ENCODE data around the gene SMCR8.
"Not testable (repeated sequence)": the region's sequence is repeated elsewhere in the genome, so short reads cannot be mapped to it uniquely, and the experiment has no call there.

Gene SMCR8

DNA sequence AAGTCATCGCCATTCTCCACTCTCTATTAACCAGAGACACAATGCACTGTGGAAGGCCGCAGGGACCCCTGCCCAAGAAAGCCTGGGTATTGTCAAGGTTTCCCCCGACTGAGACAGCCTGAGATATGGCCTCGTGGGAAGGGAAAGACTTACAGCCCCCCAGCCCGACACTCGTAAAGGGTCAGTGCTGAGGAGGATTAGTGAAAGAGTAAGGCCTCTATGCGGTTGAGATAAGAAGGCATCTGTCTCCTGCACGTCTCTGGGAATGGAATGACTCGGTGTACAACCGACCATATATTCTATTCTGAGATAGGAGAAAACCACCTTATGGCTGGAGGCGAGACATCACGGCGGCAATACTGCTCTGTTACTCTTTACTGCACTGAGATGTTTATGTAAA is 11.9 kb upstream of the SMCR8 start:
- H3K36me3 Mint-ChIP-seq; H3K27me3 Mint-ChIP-seq; H3K27ac Mint-ChIP-seq; H3K9me3 Mint-ChIP-seq (ENCODE audit: low read depth); H3K4me1 Mint-ChIP-seq (ENCODE audit: low read depth); H3K4me3 Mint-ChIP-seq: not testable (repeated sequence)

DNA sequence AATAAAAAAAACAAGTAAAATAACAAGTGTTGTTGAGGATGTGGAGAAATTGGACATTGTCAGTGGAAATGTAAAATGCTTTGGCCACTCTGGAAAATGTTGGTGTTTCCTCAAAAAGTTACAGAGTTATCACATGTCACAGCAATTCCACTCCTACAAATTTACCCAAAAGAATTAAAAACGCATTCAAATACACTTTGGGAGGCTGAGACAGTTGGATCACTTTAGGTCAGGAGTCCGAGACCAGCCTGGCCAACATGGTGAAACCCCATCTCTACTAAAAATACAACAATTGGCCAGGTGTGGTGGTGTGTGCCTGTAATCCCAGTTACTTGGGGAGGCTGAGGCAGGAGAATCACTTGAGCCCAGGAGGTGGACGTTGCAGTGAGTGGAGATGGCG is 5.9 kb upstream of the SMCR8 start:
- Mint-ChIP-seq H3K27me3 (no peaks in the 10 kb centered on the region), H3K36me3 (peaks cover 11% of the 10 kb centered on the region), H3K4me3 (no peak overlapping the region), H3K9me3 (ENCODE audit: low read depth) (no peaks in the 10 kb centered on the region), H3K4me1 (ENCODE audit: low read depth) (peaks cover 34% of the 10 kb centered on the region), H3K27ac (no peak overlapping the region)

DNA sequence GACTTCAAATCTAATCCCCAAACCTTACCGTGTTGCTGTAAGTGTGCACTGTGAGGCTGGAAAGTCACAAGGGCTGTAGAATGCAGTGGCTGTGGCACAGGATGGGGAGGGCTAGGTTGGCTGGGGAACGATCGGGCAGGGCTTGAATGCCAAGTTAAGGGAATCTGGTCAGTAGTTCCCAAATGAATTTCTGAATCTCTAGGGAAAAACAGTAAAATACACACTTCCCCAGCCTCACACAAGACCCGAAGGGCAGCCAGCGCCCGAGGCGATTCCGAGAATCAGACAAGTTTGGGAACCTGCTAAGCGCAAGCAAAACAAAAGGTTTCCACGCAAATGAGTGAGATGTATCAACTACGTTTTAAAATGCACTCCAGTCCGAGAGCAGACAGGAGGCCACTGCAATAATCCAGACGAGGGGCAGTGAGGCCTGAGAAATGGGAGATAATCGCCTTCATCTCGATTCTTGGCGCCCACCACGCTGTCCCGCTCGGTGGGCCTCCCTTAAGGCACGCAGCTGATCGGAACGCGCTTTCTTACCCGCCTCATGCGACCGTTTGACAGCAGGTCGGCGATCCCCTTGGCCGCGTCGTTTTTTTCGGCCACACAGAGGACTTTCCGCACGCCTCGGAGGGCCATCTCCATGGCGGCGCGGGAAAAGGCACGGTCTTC is 898 bp upstream of the SMCR8 start:
- H3K27me3 Mint-ChIP-seq = no peaks in the 10 kb centered on the region
- H3K9me3 Mint-ChIP-seq (ENCODE audit: low read depth) = no peaks in the 10 kb centered on the region
- H3K4me1 Mint-ChIP-seq (ENCODE audit: low read depth) = peaks cover 71% of the 10 kb centered on the region

DNA sequence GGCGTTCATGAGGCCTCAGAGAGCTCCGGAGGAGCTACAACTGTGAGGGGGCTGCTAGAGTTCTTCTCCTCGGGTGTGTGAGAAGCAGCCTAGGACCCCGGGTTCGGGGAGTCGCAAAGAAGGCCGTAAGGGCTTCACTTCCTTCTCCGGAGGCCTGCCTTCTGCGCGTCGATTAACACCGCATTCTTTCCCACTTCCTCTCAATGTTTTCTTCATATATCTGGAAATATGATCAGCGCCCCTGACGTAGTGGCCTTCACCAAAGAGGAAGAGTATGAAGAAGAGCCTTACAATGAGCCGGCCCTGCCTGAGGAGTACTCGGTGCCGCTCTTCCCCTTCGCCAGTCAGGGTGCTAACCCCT is 449 bp downstream of the SMCR8 start:
- peak overlapping the region; percentile 98 for H3K4me3 Mint-ChIP-seq
- peaks cover 79% of the 10 kb centered on the region for H3K4me1 Mint-ChIP-seq (ENCODE audit: low read depth)
- H3K36me3 Mint-ChIP-seq = peaks cover 16% of the 10 kb centered on the region
- H3K9me3 Mint-ChIP-seq (ENCODE audit: low read depth) = no peaks in the 10 kb centered on the region
- no peaks in the 10 kb centered on the region for H3K27me3 Mint-ChIP-seq
- H3K27ac Mint-ChIP-seq = peak overlapping the region; percentile 98

More for the DNA sequence above, 898 bp upstream of the SMCR8 start:
- H3K4me3 Mint-ChIP-seq = peak overlapping the region; percentile 98
- H3K27ac Mint-ChIP-seq = peak overlapping the region; percentile 98
- H3K36me3 Mint-ChIP-seq = peaks cover 16% of the 10 kb centered on the region

DNA sequence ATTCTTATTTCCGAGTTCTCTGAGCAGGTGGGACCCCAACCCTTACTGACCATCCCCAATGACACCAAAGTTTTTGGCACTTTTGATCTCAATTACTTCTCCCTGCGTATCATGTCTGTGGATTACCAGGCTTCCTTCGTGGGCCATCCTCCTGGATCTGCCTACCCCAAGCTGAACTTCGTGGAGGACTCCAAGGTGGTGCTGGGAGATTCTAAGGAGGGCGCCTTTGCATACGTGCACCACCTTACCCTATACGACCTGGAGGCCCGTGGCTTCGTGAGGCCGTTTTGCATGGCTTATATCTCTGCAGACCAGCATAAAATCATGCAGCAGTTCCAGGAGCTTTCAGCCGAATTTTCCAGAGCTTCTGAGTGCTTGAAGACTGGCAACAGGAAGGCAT is 868 bp downstream of the SMCR8 start:
- H3K36me3 Mint-ChIP-seq = peaks cover 16% of the 10 kb centered on the region
- H3K27me3 Mint-ChIP-seq = no peaks in the 10 kb centered on the region
- H3K9me3 Mint-ChIP-seq (ENCODE audit: low read depth) = no peaks in the 10 kb centered on the region
- H3K4me3 Mint-ChIP-seq = peak overlapping the region; percentile 98
- peaks cover 82% of the 10 kb centered on the region for H3K4me1 Mint-ChIP-seq (ENCODE audit: low read depth)
- H3K27ac Mint-ChIP-seq = peak overlapping the region; percentile 98

DNA sequence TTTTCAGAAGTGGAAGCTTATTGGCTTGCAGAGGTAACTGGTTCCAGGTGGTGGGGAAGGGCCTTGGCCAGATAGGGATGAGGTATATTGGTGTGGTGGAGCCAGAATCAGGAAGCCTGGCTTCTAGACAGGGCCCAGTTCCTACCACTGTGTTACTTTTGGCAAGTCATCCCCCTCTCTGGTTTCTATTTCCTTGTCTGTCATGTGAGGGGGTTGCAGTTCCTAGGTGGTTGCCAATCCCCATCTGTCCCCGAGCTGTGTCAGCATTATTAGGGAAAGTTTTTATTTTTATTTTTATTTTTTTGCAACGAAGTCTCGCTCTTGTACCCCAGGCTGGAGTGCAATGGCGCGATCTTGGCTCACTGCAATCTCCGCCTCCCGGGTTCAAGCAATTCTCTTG is 3.0 kb downstream of the SMCR8 start:
- H3K36me3 Mint-ChIP-seq = peaks cover 13% of the 10 kb centered on the region
- no peaks in the 10 kb centered on the region for H3K27me3 Mint-ChIP-seq
- peaks cover 78% of the 10 kb centered on the region for H3K4me1 Mint-ChIP-seq (ENCODE audit: low read depth)
- H3K27ac Mint-ChIP-seq = peak overlapping the region; percentile 72
- H3K9me3 Mint-ChIP-seq (ENCODE audit: low read depth) = no peaks in the 10 kb centered on the region
- peak overlapping the region; percentile 98 for H3K4me3 Mint-ChIP-seq

GRCh38 chr17:18318771-18319450 is 3.8 kb downstream of the SMCR8 start:
- Mint-ChIP-seq H3K4me1 (ENCODE audit: low read depth) (peaks cover 70% of the 10 kb centered on the region), H3K4me3 (peak overlapping the region; percentile 67), H3K27ac (peak overlapping the region; percentile 10), H3K9me3 (ENCODE audit: low read depth) (no peaks in the 10 kb centered on the region), H3K36me3 (peaks cover 8% of the 10 kb centered on the region), H3K27me3 (no peaks in the 10 kb centered on the region)

GRCh38 chr17:18319604-18320256 is 4.6 kb downstream of the SMCR8 start:
- Mint-ChIP-seq H3K27me3 (no peaks in the 10 kb centered on the region), H3K9me3 (ENCODE audit: low read depth) (no peaks in the 10 kb centered on the region), H3K36me3 (peaks cover 7% of the 10 kb centered on the region), H3K4me3 (peak overlapping the region; percentile 67), H3K4me1 (ENCODE audit: low read depth) (peaks cover 67% of the 10 kb centered on the region), H3K27ac (no peak overlapping the region)

GRCh38 chr17:18320301-18320700 is 5.2 kb downstream of the SMCR8 start:
- no peaks in the 10 kb centered on the region for H3K9me3 Mint-ChIP-seq (ENCODE audit: low read depth)
- H3K27me3 Mint-ChIP-seq = no peaks in the 10 kb centered on the region
- H3K4me1 Mint-ChIP-seq (ENCODE audit: low read depth) = peaks cover 69% of the 10 kb centered on the region
- H3K27ac Mint-ChIP-seq = no peak overlapping the region
- peak overlapping the region; percentile 40 for H3K4me3 Mint-ChIP-seq
- peaks cover 10% of the 10 kb centered on the region for H3K36me3 Mint-ChIP-seq

DNA sequence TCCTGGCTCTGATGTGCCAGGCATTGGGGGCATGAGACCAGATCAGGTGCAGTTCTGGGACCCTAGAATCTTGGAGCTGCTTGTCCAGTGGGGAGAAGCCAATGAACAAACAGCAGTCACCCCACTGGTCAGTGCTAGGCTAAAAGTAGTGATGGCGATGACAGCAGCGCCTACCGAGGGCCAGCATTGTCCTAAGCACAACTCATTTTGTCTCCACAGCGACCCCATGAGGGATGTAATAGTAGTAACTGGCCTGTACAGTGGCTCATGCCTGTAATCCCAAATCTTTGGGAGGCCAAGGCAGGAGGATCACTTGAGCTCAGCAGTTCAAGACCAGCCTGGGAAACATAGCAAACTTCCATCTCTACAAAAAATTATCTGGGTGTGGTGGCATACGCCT is 6.2 kb downstream of the SMCR8 start:
- Mint-ChIP-seq H3K4me1 (ENCODE audit: low read depth) (peaks cover 64% of the 10 kb centered on the region), H3K36me3 (peaks cover 10% of the 10 kb centered on the region), H3K9me3 (ENCODE audit: low read depth) (no peaks in the 10 kb centered on the region), H3K27me3 (no peaks in the 10 kb centered on the region), H3K4me3 (peak overlapping the region; percentile 25), H3K27ac (no peak overlapping the region)

GRCh38 chr17:18322522-18322921 is 7.4 kb downstream of the SMCR8 start:
- H3K4me3 Mint-ChIP-seq = no peak overlapping the region
- H3K27ac Mint-ChIP-seq = no peak overlapping the region
- H3K4me1 Mint-ChIP-seq (ENCODE audit: low read depth) = peaks cover 57% of the 10 kb centered on the region
- no peaks in the 10 kb centered on the region for H3K27me3 Mint-ChIP-seq
- peaks cover 5% of the 10 kb centered on the region for H3K36me3 Mint-ChIP-seq
- no peaks in the 10 kb centered on the region for H3K9me3 Mint-ChIP-seq (ENCODE audit: low read depth)

- peaks cover 52% of the 10 kb centered on the region for H3K4me1 Mint-ChIP-seq (ENCODE audit: low read depth)
Measured at GRCh38 chr17:18323007-18323406, 7.9 kb downstream of the SMCR8 start.

GRCh38 chr17:18323507-18324139 is 8.5 kb downstream of the SMCR8 start:
- Mint-ChIP-seq H3K27ac (no peak overlapping the region), H3K9me3 (ENCODE audit: low read depth) (no peaks in the 10 kb centered on the region), H3K36me3 (peaks cover 5% of the 10 kb centered on the region), H3K4me3 (no peak overlapping the region), H3K4me1 (ENCODE audit: low read depth) (peaks cover 48% of the 10 kb centered on the region), H3K27me3 (no peaks in the 10 kb centered on the region)

More at GRCh38 chr17:18323007-18323406, 7.9 kb downstream of the SMCR8 start:
- no peaks in the 10 kb centered on the region for H3K9me3 Mint-ChIP-seq (ENCODE audit: low read depth)
- H3K27me3 Mint-ChIP-seq = no peaks in the 10 kb centered on the region
- H3K27ac Mint-ChIP-seq = no peak overlapping the region
- no peak overlapping the region for H3K4me3 Mint-ChIP-seq
- H3K36me3 Mint-ChIP-seq = peaks cover 5% of the 10 kb centered on the region

DNA sequence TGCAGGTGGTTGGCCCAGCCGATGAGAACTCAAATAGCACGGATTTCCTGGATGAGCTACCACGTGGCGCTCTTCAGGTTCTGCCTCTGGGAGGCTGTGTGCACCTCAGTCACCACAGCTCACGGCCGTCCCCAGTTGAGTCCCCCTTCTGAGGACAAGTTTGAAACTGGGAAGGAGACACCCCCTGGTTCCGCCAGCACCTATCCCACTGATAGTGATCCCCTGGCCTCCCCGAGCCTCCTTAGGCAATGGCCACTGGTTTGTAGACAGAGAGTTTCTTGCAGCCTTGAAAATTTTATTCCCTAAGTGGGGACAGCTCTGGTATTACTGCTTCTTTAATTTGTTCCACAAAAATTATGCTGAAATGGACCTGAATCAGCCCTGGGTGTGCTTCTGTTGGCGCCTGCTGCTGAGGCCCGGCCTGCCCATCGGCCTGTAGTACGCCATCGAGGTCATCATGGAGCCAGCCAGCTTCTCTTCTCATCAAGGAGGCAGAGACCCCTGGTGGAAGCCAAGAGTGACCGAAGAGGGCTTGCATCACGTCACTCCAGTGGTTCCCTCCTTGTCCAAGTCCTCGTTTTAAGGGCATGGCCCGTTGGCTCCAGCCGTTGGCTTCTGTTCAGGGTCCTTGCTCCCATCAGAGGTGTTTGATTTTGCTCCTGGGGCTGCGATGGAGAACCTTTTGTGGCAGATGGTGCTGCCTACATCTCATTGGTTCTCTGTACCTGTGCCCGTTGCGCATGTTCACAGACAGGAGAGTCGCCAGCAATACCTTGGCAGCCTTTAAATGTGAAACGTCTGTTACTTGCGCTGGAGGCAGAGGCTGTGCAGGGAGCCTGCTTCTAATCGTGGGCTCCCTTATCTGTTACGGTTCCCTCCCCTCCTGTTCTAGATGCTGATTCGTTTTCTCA is 9.3 kb downstream of the SMCR8 start:
- Mint-ChIP-seq H3K4me3 (no peak overlapping the region), H3K27me3 (no peaks in the 10 kb centered on the region), H3K4me1 (ENCODE audit: low read depth) (peaks cover 40% of the 10 kb centered on the region), H3K36me3 (peaks cover 5% of the 10 kb centered on the region), H3K27ac (peak overlapping the region; percentile 30), H3K9me3 (ENCODE audit: low read depth) (no peaks in the 10 kb centered on the region)

All from activated naive CD8-positive, alpha-beta T cell (primary cell).